Skeletal muscle satellite cell (primary cell): ENCODE data around the gene SAMSN1. TPM values are rescaled to one million over a fixed set of nuclear protein-coding genes. Genes with fewer than 3 reads are reported as not detected.

Experiments
- H3K27me3 ChIP-seq: 2 replicates; pipeline ENCODE4 v1.7.0; 2013; ENCODE audit warnings: low read length; ENCODE audit not compliant: control insufficient read depth, insufficient read depth
- H3K36me3 ChIP-seq: 2 replicates; pipeline ENCODE4 v1.7.0; 2013; ENCODE audit warnings: mild to moderate bottlenecking, control low read depth, low read length; ENCODE audit not compliant: insufficient read depth
- H3K4me1 ChIP-seq: 2 replicates; pipeline ENCODE4 v1.7.0; 2013; ENCODE audit warnings: low read length; ENCODE audit not compliant: control insufficient read depth, insufficient read depth
- H3K4me2 ChIP-seq: 2 replicates; pipeline ENCODE4 v1.7.0; 2013; ENCODE audit warnings: mild to moderate bottlenecking, low read length
- H3K4me3 ChIP-seq: 2 replicates; pipeline ENCODE4 v1.7.0; 2013; ENCODE audit warnings: low read length
- H3K9ac ChIP-seq: 2 replicates; pipeline ENCODE4 v1.7.0; 2013; ENCODE audit warnings: mild to moderate bottlenecking, low read depth, low read length, moderate library complexity
- H3K9me3 ChIP-seq: replicated peaks from 2 replicates; pipeline ENCODE4 v1.7.0; 2013; ENCODE audit warnings: mild to moderate bottlenecking, control low read depth, low read length
- total RNA-seq: library from RNA; depleted of rRNA; stranded (reverse); fragments of >200 nt; gene quantifications from 2 replicates; pipeline ENCODE4 v1.2.3, GENCODE V29; 2012; rRNA removed

The SAMSN1 gene
- 0.22 and 0.25 TPM in 2 replicates for total RNA-seq

DNA sequence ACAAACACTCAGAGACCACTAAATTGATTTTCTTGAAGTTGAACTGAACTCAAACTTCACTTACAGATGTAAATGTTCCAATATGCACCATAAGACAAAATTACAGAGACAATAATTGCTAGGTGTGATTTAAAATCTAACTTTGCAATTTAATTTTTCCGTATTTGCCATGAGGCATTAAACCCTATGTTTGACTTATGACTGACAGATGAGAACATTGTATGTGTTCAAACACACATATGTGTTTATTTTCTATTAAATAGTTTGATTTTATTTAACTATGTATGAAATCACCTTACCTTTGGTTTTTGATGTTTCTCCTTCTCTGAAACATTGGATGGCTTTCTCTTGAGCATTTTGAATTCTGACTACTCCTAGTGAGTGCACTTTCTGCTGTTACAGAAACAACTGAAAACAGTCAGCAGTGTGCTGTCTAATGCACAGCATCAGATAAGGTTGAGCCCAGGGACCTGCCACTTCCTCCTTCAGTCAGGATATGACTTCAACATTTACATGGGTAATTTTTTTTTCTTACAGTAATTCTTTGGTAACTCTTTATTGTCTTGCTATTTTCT is at the start of gene SAMSN1:
TSS of gene SAMSN1 (minus strand) at position 410 of the 575 bp plus-strand sequence. CDS start at position 356, 54 bp downstream.
- H3K9ac ChIP-seq, result no peak within 1 kb of the TSS

DNA sequence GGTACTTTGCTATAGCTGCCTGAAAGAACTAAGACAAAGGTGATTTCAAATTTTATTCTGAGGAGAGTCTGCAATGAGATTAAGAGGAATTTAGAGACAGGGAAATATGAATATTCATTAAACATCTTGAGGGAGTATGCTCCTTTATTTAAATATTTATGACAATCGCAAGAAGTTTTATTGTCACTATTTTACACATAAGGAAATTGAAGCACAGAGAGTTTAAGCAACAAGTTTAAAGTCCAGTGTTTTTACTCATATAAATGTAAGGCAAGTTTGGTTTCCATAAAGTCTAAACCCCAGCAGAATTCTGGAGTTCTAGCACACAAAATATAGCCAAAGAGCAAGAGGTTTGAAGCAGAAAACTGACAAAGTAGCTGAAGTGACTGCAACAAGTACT is 49.3 kb upstream of the SAMSN1 start:
- Histone ChIP-seq H3K36me3 (no peaks in the 10 kb centered on the region), H3K9me3 (no peaks in the 10 kb centered on the region), H3K4me1 (no peaks in the 10 kb centered on the region), H3K4me2 (no peak overlapping the region), H3K27me3 (no peaks in the 10 kb centered on the region), H3K9ac (no peak overlapping the region), H3K4me3 (no peak overlapping the region)

More for the DNA sequence above, at the start of gene SAMSN1:
- H3K4me2 ChIP-seq, result no peak within 1 kb of the TSS
- H3K27me3 ChIP-seq, result no peaks in the 10 kb centered on the region
- no peak within 1 kb of the TSS for H3K4me3 ChIP-seq
- no peaks in the 10 kb centered on the region for H3K36me3 ChIP-seq
- no peaks in the 10 kb centered on the region for H3K9me3 ChIP-seq
- H3K4me1 ChIP-seq, result peaks cover 14% of the 10 kb centered on the region

GRCh38 chr21:14594967-14595366 is 48.9 kb upstream of the SAMSN1 start:
- Histone ChIP-seq H3K36me3 (no peaks in the 10 kb centered on the region), H3K4me3 (no peak overlapping the region), H3K4me1 (no peaks in the 10 kb centered on the region), H3K9me3 (no peaks in the 10 kb centered on the region), H3K9ac (no peak overlapping the region), H3K4me2 (no peak overlapping the region), H3K27me3 (no peaks in the 10 kb centered on the region)

- H3K9ac ChIP-seq, result no peak overlapping the region
- no peaks in the 10 kb centered on the region for H3K36me3 ChIP-seq
- no peaks in the 10 kb centered on the region for H3K4me1 ChIP-seq
- no peak overlapping the region for H3K4me3 ChIP-seq
- no peak overlapping the region for H3K4me2 ChIP-seq
- H3K27me3 ChIP-seq, result no peaks in the 10 kb centered on the region
- H3K9me3 ChIP-seq, result no peaks in the 10 kb centered on the region
Measured at GRCh38 chr21:14593230-14593629, 47.1 kb upstream of the SAMSN1 start.

GRCh38 chr21:14592296-14593000 is 46.3 kb upstream of the SAMSN1 start:
- Histone ChIP-seq H3K4me2 (no peak overlapping the region), H3K27me3 (no peaks in the 10 kb centered on the region), H3K4me1 (no peaks in the 10 kb centered on the region), H3K9me3 (no peaks in the 10 kb centered on the region), H3K36me3 (no peaks in the 10 kb centered on the region), H3K9ac (no peak overlapping the region), H3K4me3 (no peak overlapping the region)

DNA sequence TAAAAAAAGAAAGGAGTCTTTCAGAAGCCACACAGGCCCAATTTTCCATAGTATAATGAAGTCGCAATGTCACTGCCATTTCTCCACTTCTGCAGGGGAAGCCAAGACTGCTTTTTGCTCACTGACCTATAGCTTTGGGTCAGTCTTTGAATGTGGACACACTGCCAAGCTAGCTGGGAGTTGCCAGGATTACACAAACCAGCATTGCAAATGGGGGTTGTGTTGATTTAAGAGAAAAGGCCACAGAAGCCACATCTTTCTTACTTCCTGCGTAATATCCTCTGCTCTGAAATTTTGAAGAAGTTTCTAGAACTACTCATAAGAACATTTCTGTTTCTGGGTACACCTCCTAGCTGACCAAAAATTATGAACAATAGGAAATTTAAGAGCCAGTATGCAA is 45.8 kb upstream of the SAMSN1 start:
- Histone ChIP-seq H3K4me3 (no peak overlapping the region), H3K4me1 (no peaks in the 10 kb centered on the region), H3K27me3 (no peaks in the 10 kb centered on the region), H3K36me3 (no peaks in the 10 kb centered on the region), H3K4me2 (no peak overlapping the region), H3K9ac (no peak overlapping the region), H3K9me3 (no peaks in the 10 kb centered on the region)

- no peaks in the 10 kb centered on the region for H3K4me1 ChIP-seq
- no peak overlapping the region for H3K4me3 ChIP-seq
- no peak overlapping the region for H3K9ac ChIP-seq
- no peaks in the 10 kb centered on the region for H3K9me3 ChIP-seq
- no peak overlapping the region for H3K4me2 ChIP-seq
- H3K36me3 ChIP-seq, result no peaks in the 10 kb centered on the region
- H3K27me3 ChIP-seq, result no peaks in the 10 kb centered on the region
Measured at GRCh38 chr21:14591377-14591776, 45.3 kb upstream of the SAMSN1 start.

DNA sequence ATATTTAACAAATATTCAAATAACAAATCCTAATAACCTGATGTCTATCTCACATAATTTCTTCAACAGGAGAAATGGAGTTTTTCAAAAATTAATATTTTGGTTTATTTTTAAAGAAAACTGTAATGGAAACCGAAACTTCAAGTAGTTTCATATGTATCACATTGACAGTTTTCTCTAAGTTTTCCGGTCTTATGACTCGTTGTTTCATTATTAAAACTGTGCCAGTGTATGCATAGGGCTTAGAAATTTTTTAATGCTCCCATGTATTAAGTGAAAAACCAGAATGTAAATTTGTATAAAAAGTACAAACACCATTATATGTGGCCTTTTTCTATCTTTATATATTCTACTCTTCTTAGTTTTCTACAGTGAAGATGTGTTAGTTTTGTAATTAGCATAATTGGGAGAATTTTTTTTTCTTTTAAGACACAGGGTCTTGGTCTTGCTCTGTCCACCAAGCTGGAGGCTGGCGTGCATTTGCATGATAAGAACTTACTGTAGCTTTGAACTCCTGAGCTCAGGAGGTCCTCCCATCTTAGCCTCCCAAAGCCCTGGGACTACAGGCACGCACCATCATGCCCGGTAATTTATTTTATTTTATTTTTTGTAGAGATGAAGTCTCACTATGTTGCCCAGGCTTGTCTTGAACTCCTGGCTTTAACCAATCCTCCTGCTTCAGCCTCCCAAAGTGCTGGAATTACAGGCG is 43.9 kb upstream of the SAMSN1 start:
- Histone ChIP-seq H3K4me1 (no peaks in the 10 kb centered on the region), H3K36me3 (no peaks in the 10 kb centered on the region), H3K4me3 (no peak overlapping the region), H3K9me3 (no peaks in the 10 kb centered on the region), H3K27me3 (no peaks in the 10 kb centered on the region), H3K9ac (no peak overlapping the region), H3K4me2 (no peak overlapping the region)

GRCh38 chr21:14587266-14587665 is 41.2 kb upstream of the SAMSN1 start:
- H3K27me3 ChIP-seq, result no peaks in the 10 kb centered on the region
- no peaks in the 10 kb centered on the region for H3K36me3 ChIP-seq
- H3K4me2 ChIP-seq, result no peak overlapping the region
- H3K4me3 ChIP-seq, result no peak overlapping the region
- no peaks in the 10 kb centered on the region for H3K4me1 ChIP-seq
- H3K9me3 ChIP-seq, result no peaks in the 10 kb centered on the region
- H3K9ac ChIP-seq, result no peak overlapping the region

GRCh38 chr21:14585122-14585521 is 39.0 kb upstream of the SAMSN1 start:
- Histone ChIP-seq H3K4me3 (no peak overlapping the region), H3K4me1 (no peaks in the 10 kb centered on the region), H3K4me2 (no peak overlapping the region), H3K9ac (no peak overlapping the region), H3K36me3 (no peaks in the 10 kb centered on the region), H3K9me3 (no peaks in the 10 kb centered on the region), H3K27me3 (no peaks in the 10 kb centered on the region)

DNA sequence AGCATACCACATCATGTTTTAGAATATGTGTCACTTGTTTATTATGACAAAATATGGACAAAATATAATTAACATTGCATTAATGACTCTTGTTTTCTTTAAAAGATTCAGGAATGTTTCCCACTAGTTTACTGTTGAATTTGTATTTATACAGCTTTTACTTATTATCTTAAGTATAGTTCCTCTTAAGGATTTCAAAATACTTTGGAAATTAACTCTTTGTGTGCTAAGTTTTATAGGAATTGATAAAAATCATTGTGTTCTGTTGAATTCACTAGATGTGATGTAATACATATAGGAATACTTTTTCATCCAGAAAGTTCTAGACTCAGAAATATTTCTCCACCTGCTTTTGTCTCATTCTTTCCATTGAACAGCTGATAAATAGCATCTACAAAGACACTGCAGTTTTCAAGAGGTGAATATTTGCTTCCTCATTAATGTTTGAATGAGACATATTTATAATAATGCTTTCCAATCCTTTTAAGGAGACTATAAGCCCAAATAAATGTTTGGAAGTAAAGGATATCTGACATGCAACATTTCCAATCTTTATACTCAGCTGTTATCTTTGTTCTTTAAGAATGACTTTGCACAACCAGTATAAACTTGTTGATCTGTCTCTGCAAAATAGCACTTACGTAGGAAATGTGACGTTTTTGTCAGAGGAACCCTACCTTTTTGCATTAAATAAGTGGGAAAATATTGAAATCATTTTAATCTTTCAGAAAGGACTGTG is 38.4 kb upstream of the SAMSN1 start:
- H3K9me3 ChIP-seq, result no peaks in the 10 kb centered on the region
- H3K4me2 ChIP-seq, result no peak overlapping the region
- no peak overlapping the region for H3K4me3 ChIP-seq
- H3K27me3 ChIP-seq, result no peaks in the 10 kb centered on the region
- H3K36me3 ChIP-seq, result no peaks in the 10 kb centered on the region
- H3K4me1 ChIP-seq, result no peaks in the 10 kb centered on the region
- no peak overlapping the region for H3K9ac ChIP-seq
